H1 (cell line): Measurements from ENCODE around the gene FBXO21. TPM values are rescaled to one million over a fixed set of nuclear protein-coding genes. Genes with fewer than 3 reads are reported as not detected.

ENCODE experiments used
- CTCF ChIA-PET: fragments of 300-600 bp; sonication (Branson Sonifier 250); formaldehyde crosslinking; loops from one replicate; lab custom pipeline; 2021; ENCODE audit not compliant: partially characterized antibody; lab: Charles Lee
- POLR2A ChIA-PET: fragments of 300-600 bp; sonication (Branson Sonifier 250); formaldehyde crosslinking; loops from one replicate; lab custom pipeline; 2021; ENCODE audit warnings: inconsistent platforms; ENCODE audit not compliant: partially characterized antibody; lab: Charles Lee
- DNase-seq, 2 experiments: peaks; one replicate each; pipeline versions ENCODE4 v3.0.0 to v3.0.0-alpha.2; 2010 to 2022; ENCODE audit warnings: low spot score in 2 of 2, low read depth in 1 of 2, mixed read lengths in 1 of 2
- FAIRE-seq: peaks from 2 replicates; lab custom pipeline; 2011; peaks lifted over from hg19 to GRCh38; lab: Jason Lieb, UNC
- H2AFZ ChIP-seq: 2 replicates; pipeline ENCODE4 v1.8.1; 2012; ENCODE audit warnings: low read length, inconsistent platforms
- H2AK5ac ChIP-seq: 2 replicates; pipeline ENCODE4 v1.6.1; 2013; ENCODE audit warnings: low read depth, low read length
- H2BK120ac ChIP-seq: replicated peaks from 2 replicates; pipeline ENCODE3; 2013; ENCODE audit warnings: low read depth, low read length, inconsistent platforms
- H2BK12ac ChIP-seq: 2 replicates; pipeline ENCODE4 v1.6.1; 2013; ENCODE audit warnings: low read depth, low read length
- H2BK15ac ChIP-seq: 2 replicates; pipeline ENCODE4 v1.6.1; 2013; ENCODE audit warnings: low read length
- H2BK20ac ChIP-seq: 2 replicates; pipeline ENCODE4 v1.6.1; 2013; ENCODE audit warnings: low read length
- H2BK5ac ChIP-seq: 2 replicates; pipeline ENCODE4 v1.6.1; 2013; ENCODE audit warnings: low read depth, low read length
- H3K14ac ChIP-seq: 2 replicates; pipeline ENCODE4 v1.6.1; 2013; ENCODE audit warnings: inconsistent platforms; ENCODE audit not compliant: insufficient read length
- H3K18ac ChIP-seq: 2 replicates; pipeline ENCODE4 v1.6.1; 2013; ENCODE audit warnings: low read length; ENCODE audit errors: extremely low read depth
- H3K23ac ChIP-seq: 2 replicates; pipeline ENCODE4 v1.6.1; 2013; ENCODE audit warnings: inconsistent platforms; ENCODE audit not compliant: insufficient read length
- H3K23me2 ChIP-seq: 2 replicates; pipeline ENCODE4 v1.6.1; 2013; ENCODE audit warnings: low read depth, low read length
- H3K27ac ChIP-seq: 2 replicates; pipeline ENCODE4 v1.6.1; 2011; ENCODE audit warnings: low read depth, low read length, inconsistent platforms
- H3K27me3 ChIP-seq, 4 experiments: replicated peaks in 1 of 4; 1 replicate in 1 of 4; 2 replicates in 3 of 4; pipeline versions ENCODE4 v1.6.1 to v1.8.1; 2011 to 2013; ENCODE audit warnings: low read length in 3 of 4, mild to moderate bottlenecking in 3 of 4, inconsistent platforms in 2 of 4, mixed read lengths in 2 of 4, moderate library complexity in 1 of 4; ENCODE audit not compliant: control insufficient read depth in 3 of 4, insufficient read depth in 3 of 4; ENCODE audit errors: extremely low read depth in 1 of 4
- H3K36me3 ChIP-seq, 4 experiments: 2 replicates each; pipeline versions ENCODE4 v1.6.1 to v1.8.1; 2011 to 2013; ENCODE audit warnings: mild to moderate bottlenecking in 4 of 4, low read length in 3 of 4, moderate library complexity in 2 of 4, control low read depth in 1 of 4, inconsistent platforms in 1 of 4; ENCODE audit not compliant: insufficient read depth in 4 of 4, control insufficient read depth in 2 of 4
- H3K4ac ChIP-seq: replicated peaks from 2 replicates; pipeline ENCODE3; 2013; ENCODE audit warnings: low read length, low read depth, mixed read lengths, inconsistent platforms; ENCODE audit not compliant: insufficient read length
- H3K4me1 ChIP-seq, 4 experiments: replicated peaks in 1 of 4; 1 replicate in 1 of 4; 2 replicates in 3 of 4; pipeline versions ENCODE4 v1.6.1 to v1.8.1; 2011 to 2013; ENCODE audit warnings: low read length in 3 of 4, inconsistent platforms in 2 of 4, mixed read lengths in 1 of 4; ENCODE audit not compliant: insufficient read depth in 4 of 4, control insufficient read depth in 3 of 4
- H3K4me2 ChIP-seq, 2 experiments: 2 replicates each; pipeline versions ENCODE4 v1.6.1 to v1.8.1; 2011 to 2013; ENCODE audit warnings: low read depth in 2 of 2, low read length in 2 of 2, control low read depth in 1 of 2, inconsistent platforms in 1 of 2, mild to moderate bottlenecking in 1 of 2; ENCODE audit not compliant: insufficient read depth in 1 of 2
- H3K4me3 ChIP-seq, 4 experiments: fragments of 200-600, 300-600 bp in 1 of 4; sonication (generic), shearing (Covaris generic), sonication (Bioruptor Twin) in 1 of 4; 2 replicates each; pipeline versions ENCODE4 v1.5.1 to v1.8.1; 2011 to 2016; ENCODE audit warnings: low read length in 4 of 4, low read depth in 3 of 4, control low read depth in 2 of 4, inconsistent platforms in 2 of 4, mild to moderate bottlenecking in 2 of 4, mixed read lengths in 1 of 4, moderate library complexity in 1 of 4; ENCODE audit not compliant: insufficient read depth in 2 of 4; ENCODE audit errors: extremely low read depth in 1 of 4
- H3K56ac ChIP-seq: replicated peaks from 2 replicates; pipeline ENCODE3; 2013; ENCODE audit warnings: low read depth, mild to moderate bottlenecking, mixed read lengths, low read length, inconsistent platforms; ENCODE audit not compliant: insufficient read length
- H3K79me1 ChIP-seq: 2 replicates; pipeline ENCODE4 v1.6.1; 2013; ENCODE audit warnings: low read depth, low read length, control low read depth
- H3K79me2 ChIP-seq, 2 experiments: 2 replicates each; pipeline versions ENCODE4 v1.6.1 to v1.8.1; 2012 to 2013; ENCODE audit warnings: low read length in 2 of 2, mild to moderate bottlenecking in 2 of 2, inconsistent platforms in 1 of 2; ENCODE audit not compliant: insufficient read depth in 2 of 2, control insufficient read depth in 1 of 2
- H3K9ac ChIP-seq, 4 experiments: replicated peaks in 1 of 4; 1 replicate in 1 of 4; 2 replicates in 3 of 4; pipeline versions ENCODE4 v1.6.1 to v1.8.1; 2011 to 2013; ENCODE audit warnings: low read depth in 3 of 4, low read length in 3 of 4, control low read depth in 2 of 4, mild to moderate bottlenecking in 2 of 4, moderate library complexity in 2 of 4, inconsistent platforms in 1 of 4; ENCODE audit errors: extremely low read depth in 1 of 4
- H3K9me3 ChIP-seq, 2 experiments: 2 replicates each; pipeline versions ENCODE4 v1.6.1 to v1.8.1; 2012 to 2013; ENCODE audit warnings: mild to moderate bottlenecking in 2 of 2, moderate library complexity in 2 of 2, control low read depth in 1 of 2, inconsistent platforms in 1 of 2, low read depth in 1 of 2, low read length in 1 of 2, mixed read lengths in 1 of 2; ENCODE audit not compliant: insufficient read depth in 2 of 2
- H4K20me1 ChIP-seq, 2 experiments: replicated peaks in 1 of 2; 2 replicates each; pipeline versions ENCODE3 to v1.8.1; 2011 to 2013; ENCODE audit warnings: inconsistent platforms in 2 of 2, low read length in 2 of 2, mild to moderate bottlenecking in 1 of 2; ENCODE audit not compliant: insufficient read depth in 2 of 2, control insufficient read depth in 1 of 2
- H4K5ac ChIP-seq: 2 replicates; pipeline ENCODE4 v1.6.1; 2013; ENCODE audit warnings: low read length, low read depth, mixed read lengths, inconsistent platforms; ENCODE audit not compliant: insufficient read length
- H4K8ac ChIP-seq: 2 replicates; pipeline ENCODE4 v1.8.0; 2013; ENCODE audit warnings: mild to moderate bottlenecking, moderate library complexity, low read length, inconsistent platforms; ENCODE audit not compliant: insufficient read depth; ENCODE audit errors: extremely low read depth
- H4K91ac ChIP-seq: replicated peaks from 2 replicates; pipeline ENCODE3; 2013; ENCODE audit warnings: low read length, mixed read lengths, inconsistent platforms; ENCODE audit not compliant: insufficient read length
- EP300 ChIP-seq, 2 experiments: IDR thresholded peaks; 1 replicate in 1 of 2; 2 replicates in 1 of 2; pipeline ENCODE4 v1.6.1; 2011 to 2012; ENCODE audit warnings: low read depth in 2 of 2, low read length in 2 of 2, mild to moderate bottlenecking in 2 of 2, borderline replicate concordance in 1 of 2, inconsistent platforms in 1 of 2, moderate library complexity in 1 of 2
- SIN3A ChIP-seq, 2 experiments: IDR thresholded peaks in 1 of 2; conservative IDR thresholded peaks in 1 of 2; 2 replicates each; pipeline ENCODE4 v1.6.1; 2011 to 2012; ENCODE audit warnings: low read length in 2 of 2, improper control_type of control experiment in 1 of 2, low read depth in 1 of 2, mild to moderate bottlenecking in 1 of 2
- WGBS, 2 experiments: shearing (Covaris generic) in 1 of 2; methylation state at CpG; one replicate each; pipeline versions ENCODE4 v1.1.6 to v1.1.7; 2013 to 2015; ENCODE audit warnings: low lambda C conversion rate in 2 of 2, mixed read lengths in 2 of 2, inconsistent platforms in 1 of 2, low coverage in 1 of 2, missing lambda C conversion rate in 1 of 2; ENCODE audit not compliant: insufficient replicate concordance in 2 of 2, insufficient coverage in 1 of 2, insufficient read length in 1 of 2; ENCODE audit errors: extremely low coverage in 1 of 2, missing lambda C conversion rate in 1 of 2; 5-methylcytosine and 5-hydroxymethylcytosine counted together
- polyA plus RNA-seq, 7 experiments: library from polyadenylated mRNA; depleted of rRNA in 3 of 7; stranded (reverse) in 5 of 7; unstranded in 2 of 7; fragments of >200 nt in 5 of 7; fragments of 200-250 nt in 2 of 7; gene quantifications; 1 replicate in 5 of 7; 2 replicates in 1 of 7; 4 replicates in 1 of 7; pipeline versions ENCODE4 v1.2.1 to v1.2.3, GENCODE V29; 2011 to 2013; ENCODE audit warnings: missing spikeins in 2 of 7, mixed read lengths in 2 of 7
- total RNA-seq: library from RNA; stranded (reverse); fragmentation: NEBNext Ultra II Directional; extraction: Animal tissue kit (Norgen Biotek cat#: 25700); gene quantifications from 2 replicates; pipeline ENCODE4 v1.2.1, GENCODE V29; 2021

Gene FBXO21
- total and polyA plus RNA-seq, 2 of the 8 experiments (the other 6 are each of a cell fraction or from before 2014, with no cell fraction given) = 57.0 to 80.6 TPM

DNA sequence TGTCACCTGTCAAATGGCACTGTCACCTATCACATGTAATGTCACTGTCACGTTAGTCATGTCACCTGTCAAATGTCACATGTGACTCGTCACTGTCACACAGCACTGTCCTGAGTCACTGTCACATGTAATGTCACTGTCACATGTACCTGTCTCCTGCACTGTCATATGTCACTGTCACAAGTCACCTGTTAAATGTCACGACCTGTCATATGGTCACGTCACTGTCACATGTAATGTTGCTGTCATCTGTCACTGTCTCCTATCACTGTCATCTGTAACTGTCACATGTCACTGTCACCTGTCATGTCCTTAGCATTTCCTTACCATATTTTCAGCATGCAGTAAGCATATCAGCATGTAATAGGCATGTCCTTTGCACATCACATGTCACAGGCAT is 63.9 kb downstream of the FBXO21 start:
- Histone ChIP-seq H3K79me1 (no peaks in the 10 kb centered on the region), H3K79me2 (peaks cover 0 to 3% of the 10 kb centered on the region in 2 experiments; a peak in 1 of 4 replicates), H3K56ac (no peak overlapping the region), H3K27me3 (no peaks in the 10 kb centered on the region), H2AK5ac (no peak overlapping the region), H3K23ac (no peak overlapping the region), H3K9me3 (peaks cover 28 to 30% of the 10 kb centered on the region in 2 experiments), H2BK5ac (no peak overlapping the region), H3K4me1 (no peaks in the 10 kb centered on the region; a peak in 1 of 7 replicates), H4K8ac (no peak overlapping the region), H3K4ac (no peak overlapping the region), H2BK12ac (no peak overlapping the region), H3K27ac (no peak overlapping the region), H3K4me3 (no peak overlapping the region), H2BK20ac (no peak overlapping the region), H3K9ac (no peak overlapping the region), H4K20me1 (peaks cover 0 to 2% of the 10 kb centered on the region in 2 experiments), H2BK120ac (no peak overlapping the region), H3K14ac (no peak overlapping the region), H3K18ac (no peak overlapping the region), H3K4me2 (no peak overlapping the region), H3K23me2 (no peaks in the 10 kb centered on the region), H4K91ac (no peak overlapping the region), H4K5ac (no peak overlapping the region), H3K36me3 (no peaks in the 10 kb centered on the region; a peak in 1 of 8 replicates), H2AFZ (no peak overlapping the region), H2BK15ac (no peak overlapping the region)
- no peak for FAIRE-seq
- TF ChIP-seq EP300 (IDR thresholded peaks at IDR 0.05; ENCODE audit: borderline replicate concordance in 1 of 2, low read depth in 2 of 2, low read length in 2 of 2) = no peak
- peak; percentile 79 to 94; a peak in 3 of 4 replicates for TF ChIP-seq SIN3A (conservative IDR thresholded peaks at IDR 0.05 in 1 of 2, IDR thresholded peaks at IDR 0.05 in 1 of 2; ENCODE audit: low read depth in 1 of 2, low read length in 2 of 2)
- 92% methylated on average over 4 of the region's 4 CpGs; no CpG with 5 or more reads in 1 of the 2 experiments for WGBS, 2 experiments
- ChIA-PET POLR2A (no interaction called here), CTCF (no interaction called here)
- DNase-seq = no peak
